NCI-H1105 (cell line): ENCODE results near the gene LACTBL1.

Experiments
- DNase-seq: peaks from one replicate; lab custom pipeline; 2025; lab: John Stamatoyannopoulos, UW

The LACTBL1 gene

GRCh38 chr1:22913421-22914141, 59.1 kb downstream of the LACTBL1 start:
- DNase-seq, result no peak

- no peak for DNase-seq
Observed at GRCh38 chr1:22912311-22912710, 60.4 kb downstream of the LACTBL1 start.

- DNase-seq, result no peak
Observed at GRCh38 chr1:22910986-22911651, 61.5 kb downstream of the LACTBL1 start.

- no peak for DNase-seq
Observed at GRCh38 chr1:22910286-22910685, 62.4 kb downstream of the LACTBL1 start.

- no peak for DNase-seq
Observed at GRCh38 chr1:22908880-22909426, 63.7 kb downstream of the LACTBL1 start.

- DNase-seq, result no peak
Observed at GRCh38 chr1:22907528-22907927, 65.1 kb downstream of the LACTBL1 start.

GRCh38 chr1:22906968-22907367, 65.7 kb downstream of the LACTBL1 start:
- no peak for DNase-seq

GRCh38 chr1:22903113-22903512, 69.6 kb downstream of the LACTBL1 start:
- no peak for DNase-seq
